GM20431 (cell line): ENCODE results near the gene ACTR1B.
"Not testable (repeated sequence)": the region's sequence is repeated elsewhere in the genome, so short reads cannot be mapped to it uniquely, and the experiment has no call there.

Experiments used
- in situ Hi-C: fragments of 300-500 bp; cut with MseI, MboI; formaldehyde crosslinking; loops from one replicate; pipeline ENCODE4 v1.15.0; 2020; ENCODE audit warnings: low sequenced_read_pairs; ENCODE audit not compliant: unreplicated experiment

ACTR1B gene

GRCh38 chr2:97693476-97693875, 29.6 kb upstream of the ACTR1B start:
- in situ Hi-C loops, result no loop called here

DNA sequence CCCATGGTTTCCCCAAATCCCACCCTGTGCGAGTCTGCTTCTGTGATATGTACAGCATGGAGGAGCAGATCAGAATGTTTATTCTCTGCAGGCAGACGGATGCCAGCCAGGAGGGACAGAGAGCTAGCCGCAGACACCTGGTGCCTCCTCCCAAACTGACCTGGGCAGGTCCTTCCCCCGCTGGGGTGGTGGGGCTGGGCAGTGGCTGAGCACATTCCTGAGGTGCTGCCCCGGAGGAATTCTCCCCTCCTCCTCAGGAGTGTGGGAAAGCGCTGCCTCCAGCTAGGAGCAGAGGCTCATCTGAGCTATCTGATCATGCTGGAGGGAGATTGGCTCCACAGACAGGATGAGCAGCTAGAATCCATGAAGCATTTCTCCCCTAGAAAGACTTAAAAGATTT, 27.3 kb upstream of the ACTR1B start:
- in situ Hi-C loops, result no loop called here

DNA sequence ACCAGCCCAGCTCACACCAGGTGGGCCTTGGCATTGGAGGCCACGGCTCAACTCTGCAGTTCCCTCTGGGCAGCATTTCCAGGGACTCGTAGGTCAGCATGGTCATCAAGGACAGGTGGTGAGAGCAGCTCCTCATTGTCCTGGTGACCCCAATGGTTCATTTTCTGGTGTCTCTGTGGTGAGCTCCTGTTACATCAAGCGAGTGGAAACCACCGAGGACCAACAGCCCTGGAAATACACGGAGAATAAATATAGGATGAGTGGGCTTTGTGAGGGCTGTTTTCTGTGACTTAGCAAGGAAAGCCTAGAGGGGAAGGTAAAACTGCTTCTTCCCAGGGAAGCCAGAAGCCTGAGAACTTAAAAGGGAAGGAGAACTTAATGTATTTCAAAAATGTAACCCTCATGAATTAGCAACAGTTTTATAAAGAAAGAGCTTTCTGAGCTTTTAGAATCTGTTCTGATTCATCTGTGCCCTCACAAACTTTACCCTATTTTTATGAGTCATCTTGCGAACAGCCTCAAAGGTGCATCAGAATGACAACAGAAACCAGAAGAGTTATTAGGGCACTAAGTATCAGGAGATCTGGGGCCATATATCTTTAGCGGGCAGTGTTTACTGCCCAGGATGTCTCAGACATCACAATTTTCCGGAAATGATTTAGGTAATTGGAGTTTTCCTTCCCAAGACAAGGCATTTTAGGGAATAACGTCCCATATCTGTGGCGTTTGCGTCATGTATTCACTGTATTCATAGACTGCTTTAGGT, 24.4 kb upstream of the ACTR1B start:
- in situ Hi-C loops, result no loop called here

DNA sequence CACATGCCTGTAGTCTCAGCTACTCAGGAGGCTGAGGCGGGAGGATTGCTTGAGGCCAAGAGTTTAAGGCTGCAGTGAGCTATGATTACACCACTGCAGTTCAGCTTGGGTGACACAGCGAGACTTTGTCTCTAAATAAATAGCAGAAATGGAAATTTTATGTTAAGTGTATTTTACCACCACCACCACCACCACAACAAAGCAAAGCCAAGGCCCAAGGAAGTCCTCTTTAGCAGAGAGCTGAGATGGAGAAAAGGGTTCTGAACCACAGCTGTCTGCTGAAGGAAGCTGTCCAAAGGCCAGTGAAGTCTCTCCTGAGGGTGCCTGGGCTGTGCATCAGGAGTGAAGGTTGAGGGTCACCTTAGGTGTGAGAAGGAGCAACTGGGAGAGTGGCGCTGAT, 23.4 kb upstream of the ACTR1B start:
- in situ Hi-C loops, result not testable (repeated sequence)

DNA sequence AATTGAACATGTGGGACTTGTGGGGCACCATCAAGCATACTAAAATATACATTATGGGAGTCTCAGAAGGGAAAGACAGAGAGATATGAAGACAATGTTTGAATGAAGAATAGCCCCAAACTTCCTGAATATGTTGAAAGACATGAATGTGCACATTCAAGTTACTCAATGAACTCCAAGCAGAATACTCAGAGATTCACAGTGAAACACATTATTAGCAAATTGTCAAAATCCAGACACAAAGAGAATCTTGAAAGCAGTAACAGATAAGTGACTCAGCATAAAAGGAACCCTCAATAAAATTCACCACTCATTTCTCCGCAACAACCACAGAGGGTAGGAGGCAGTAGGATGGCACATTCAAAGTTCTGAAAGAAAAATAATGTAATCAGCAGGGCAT, 14.5 kb upstream of the ACTR1B start:
- in situ Hi-C loops, result no loop called here

DNA sequence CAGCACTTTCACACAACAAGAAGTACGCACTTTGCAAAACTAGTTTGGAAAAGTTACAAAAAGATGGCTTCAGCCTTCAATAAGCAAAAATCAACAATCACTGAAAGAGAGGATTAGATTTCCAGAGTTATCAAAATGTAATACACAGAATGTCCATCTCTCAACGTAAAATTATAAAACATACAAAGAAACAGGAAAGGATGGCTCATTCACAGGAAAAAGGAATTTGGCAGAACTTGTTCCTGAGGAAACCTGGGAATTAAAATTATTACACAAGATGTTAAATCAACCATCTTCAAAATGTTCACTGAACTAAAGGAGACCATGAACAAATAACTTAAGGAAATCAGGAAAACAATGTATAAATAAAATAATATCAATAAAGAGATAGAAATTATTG, 13.6 kb upstream of the ACTR1B start:
- in situ Hi-C loops, result no loop called here

DNA sequence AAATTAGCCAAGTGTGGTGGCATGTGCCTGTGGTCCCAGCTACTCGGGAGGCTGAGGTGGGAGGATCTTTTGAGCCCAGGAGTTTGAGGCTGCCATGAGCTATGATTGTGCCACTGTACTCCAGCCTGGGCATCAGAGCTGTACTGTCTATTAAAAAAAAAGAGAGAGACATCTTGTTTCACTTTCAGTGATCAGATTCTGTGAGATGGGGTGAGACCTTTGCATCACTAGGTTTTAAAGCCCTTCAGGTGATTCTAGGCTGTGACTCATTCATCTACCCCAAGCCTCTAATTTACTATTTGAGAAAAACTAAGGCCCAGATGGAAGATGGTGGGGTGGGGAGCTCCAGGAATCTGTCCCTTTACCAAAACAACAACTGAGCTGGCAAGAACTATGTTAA, 12.8 kb upstream of the ACTR1B start:
- in situ Hi-C loops, result no loop called here

GRCh38 chr2:97675430-97676113, 11.7 kb upstream of the ACTR1B start:
- in situ Hi-C loops, result no loop called here

DNA sequence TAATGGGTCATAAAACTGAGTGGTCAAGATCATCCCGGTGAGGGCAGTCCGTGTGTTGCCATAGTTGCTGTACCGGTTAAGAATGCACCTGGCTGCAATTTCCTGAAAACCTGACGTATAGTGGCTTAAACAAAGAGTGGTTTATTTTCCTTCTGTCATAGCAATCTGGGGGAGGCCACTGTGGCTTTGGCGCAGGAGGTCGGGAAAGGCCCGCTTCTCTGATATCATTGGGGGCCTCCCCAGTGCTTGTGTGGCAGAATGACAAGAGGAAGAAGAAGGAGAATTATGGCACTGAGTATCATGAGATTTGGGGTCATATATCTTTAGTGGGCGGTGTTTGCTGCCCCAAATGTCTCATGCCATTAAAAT, 10.1 kb upstream of the ACTR1B start:
- in situ Hi-C loops, result no loop called here

GRCh38 chr2:97673182-97673914, 9.5 kb upstream of the ACTR1B start:
- in situ Hi-C loops, result no loop called here

DNA sequence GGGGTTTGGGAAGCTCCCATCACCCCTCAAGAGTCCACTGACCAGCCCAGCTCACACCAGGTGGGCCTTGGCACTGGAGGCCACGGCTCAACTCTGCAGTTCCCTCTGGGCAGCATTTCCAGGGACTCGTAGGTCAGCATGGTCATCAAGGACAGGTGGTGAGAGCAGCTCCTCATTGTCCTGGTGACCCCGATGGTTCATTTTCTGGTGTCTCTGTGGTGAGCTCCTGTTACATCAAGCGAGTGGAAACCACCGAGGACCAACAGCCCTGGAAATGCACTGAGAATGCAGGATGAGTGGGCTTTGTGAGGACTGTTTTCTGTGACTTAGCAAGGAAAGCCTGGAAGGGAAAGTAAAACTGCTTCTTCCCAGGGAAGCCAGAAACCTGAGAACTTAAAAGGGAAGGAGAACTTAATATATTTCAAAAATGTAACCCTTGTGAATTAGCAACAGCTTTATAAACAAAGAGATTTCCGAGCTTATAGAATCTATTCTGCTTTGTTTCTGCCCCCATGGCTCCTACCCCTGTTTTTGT, 8.8 kb upstream of the ACTR1B start:
- in situ Hi-C loops, result not testable (repeated sequence)

GRCh38 chr2:97671526-97671925, 7.7 kb upstream of the ACTR1B start:
- in situ Hi-C loops, result no loop called here

- in situ Hi-C loops, result no loop called here
Observed at GRCh38 chr2:97670471-97670870, 6.6 kb upstream of the ACTR1B start.

GRCh38 chr2:97669448-97669847, 5.6 kb upstream of the ACTR1B start, which contains the start of gene C2orf92:
TSS of gene C2orf92 (plus strand) at chr2:97669713. CDS start at chr2:97669789, 76 bp downstream.
- in situ Hi-C loops, result no loop called here

GRCh38 chr2:97664636-97664970, 759 bp upstream of the ACTR1B start:
- in situ Hi-C loops, result no loop called here

- in situ Hi-C loops, result no loop called here
Observed at GRCh38 chr2:97663626-97663961, 250 bp downstream of the ACTR1B start.

DNA sequence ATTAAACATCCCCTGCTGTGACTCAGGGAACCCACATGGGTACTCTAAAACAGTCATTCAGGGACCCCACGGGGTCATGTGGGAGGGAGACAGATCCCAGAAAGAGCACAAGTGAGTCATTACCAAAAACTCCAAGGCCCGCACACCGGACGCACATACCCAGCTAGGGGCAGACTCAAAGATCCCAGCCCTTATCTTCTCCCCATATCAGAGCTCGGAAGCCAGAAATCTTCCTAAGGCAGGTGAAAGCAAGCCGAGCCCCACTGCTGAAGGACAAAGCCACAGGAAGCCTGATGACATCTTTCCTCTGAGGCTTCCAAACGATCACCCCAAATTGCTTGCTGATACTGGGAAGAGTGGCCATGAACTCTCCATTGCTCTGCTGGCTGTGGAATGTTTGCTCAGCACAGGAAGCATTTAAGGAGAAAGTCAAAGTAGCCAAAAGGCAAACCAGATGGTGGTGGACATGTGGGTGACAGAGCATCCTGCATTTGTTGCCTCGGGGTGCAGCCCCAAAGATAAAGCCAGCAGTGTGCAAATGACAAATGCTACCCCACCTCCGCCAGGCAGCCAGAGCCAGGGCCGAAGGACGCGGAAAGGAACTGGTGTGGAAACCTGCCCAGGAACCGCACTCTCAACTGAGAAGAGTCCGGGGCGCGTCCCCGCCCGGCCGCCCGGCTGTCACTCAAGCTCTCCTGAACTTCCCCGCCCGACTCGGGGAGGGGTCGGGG, 784 bp downstream of the ACTR1B start:
- in situ Hi-C loops, result no loop called here

DNA sequence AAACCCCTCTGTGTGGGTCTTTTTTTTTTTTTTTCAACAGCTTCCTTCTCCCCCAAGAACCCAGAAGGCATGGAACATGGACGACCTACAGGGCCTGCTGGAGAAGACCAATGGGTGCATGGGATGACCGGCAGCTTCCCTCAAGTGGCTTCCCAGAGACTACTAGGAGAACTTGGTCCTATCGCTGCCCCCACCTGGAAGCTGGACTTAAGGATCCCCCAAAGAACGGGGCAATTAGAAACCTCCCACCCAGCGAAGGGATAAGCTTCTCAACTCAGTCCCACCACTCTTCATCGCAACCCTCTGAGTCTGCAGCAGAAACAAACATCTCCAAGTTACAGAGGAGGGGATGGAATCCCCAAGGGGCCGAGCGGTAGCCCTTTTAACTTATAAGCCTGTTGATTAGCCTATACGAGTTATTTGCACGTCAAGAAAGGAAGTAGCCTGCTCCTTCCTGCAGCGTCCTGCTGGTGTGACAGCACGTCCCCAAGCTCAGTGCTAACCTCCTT, 1.4 kb downstream of the ACTR1B start:
- in situ Hi-C loops, result no loop called here

GRCh38 chr2:97661927-97662326, 1.9 kb downstream of the ACTR1B start:
- in situ Hi-C loops, result no loop called here

DNA sequence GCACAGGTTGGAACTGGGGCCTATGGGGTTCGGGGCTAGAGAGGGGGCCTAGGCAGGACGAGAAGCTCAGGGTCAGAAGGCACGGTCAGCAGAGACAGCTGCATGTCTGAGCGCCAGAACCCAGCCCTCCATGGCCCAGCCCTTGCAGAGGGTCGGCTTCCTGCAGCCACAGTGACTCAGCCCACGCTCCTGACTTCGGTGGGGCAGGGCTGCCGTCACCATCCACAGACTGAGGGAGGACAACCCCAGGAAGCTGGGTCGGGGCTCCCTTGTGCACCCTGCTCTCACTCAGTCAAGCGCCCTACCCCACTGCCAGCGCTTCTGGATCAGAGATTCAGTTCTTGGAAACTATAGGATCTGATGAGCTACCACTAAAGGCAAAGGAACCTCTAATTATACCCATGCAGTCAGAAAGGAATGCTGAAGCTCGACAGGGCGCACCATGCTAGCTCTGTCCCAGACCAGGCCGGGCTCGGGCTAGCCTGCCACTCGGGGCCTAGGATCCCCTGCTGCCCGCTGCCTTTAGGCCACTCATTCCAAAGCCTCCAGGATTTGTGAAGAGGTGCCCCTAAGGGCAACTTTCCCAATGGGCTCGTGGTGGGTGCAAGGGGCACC, 3.0 kb downstream of the ACTR1B start:
- in situ Hi-C loops, result no loop called here
